ENCODE measurements around the gene H1-8.
"Not testable (repeated sequence)": the region's sequence is repeated elsewhere in the genome, so short reads cannot be mapped to it uniquely, and the experiment has no call there.

Gene H1-8

GRCh38 chr3:129535075-129535474 lies 7.9 kb upstream of the H1-8 start:
- DNase-seq = no peak

- no peak for DNase-seq
Observed at GRCh38 chr3:129536374-129536667, 6.7 kb upstream of the H1-8 start.

- no peak for DNase-seq
Observed at GRCh38 chr3:129536804-129537203, 6.2 kb upstream of the H1-8 start.

- DNase-seq = no peak
Observed at GRCh38 chr3:129539206-129539605, 3.8 kb upstream of the H1-8 start.

GRCh38 chr3:129540776-129541516 lies 2.0 kb upstream of the H1-8 start:
- no peak for DNase-seq

GRCh38 chr3:129542747-129543146 lies 228 bp upstream of the H1-8 start:
- DNase-seq = no peak

GRCh38 chr3:129543999-129544398 lies 1.0 kb downstream of the H1-8 start:
- no peak for DNase-seq

GRCh38 chr3:129545951-129546350 lies 3.0 kb downstream of the H1-8 start:
- DNase-seq = not testable (repeated sequence)

GRCh38 chr3:129547241-129547640 lies 4.3 kb downstream of the H1-8 start:
- DNase-seq = no peak

GRCh38 chr3:129548104-129548965 lies 5.4 kb downstream of the H1-8 start:
- no peak for DNase-seq

- peak; percentile 48 for DNase-seq
Observed at GRCh38 chr3:129549006-129549800, 6.2 kb downstream of the H1-8 start.

GRCh38 chr3:129549805-129550204 lies 6.8 kb downstream of the H1-8 start:
- DNase-seq = no peak

GRCh38 chr3:129552287-129553050 lies 9.5 kb downstream of the H1-8 start:
- DNase-seq = no peak

GRCh38 chr3:129553171-129553570 lies 10.2 kb downstream of the H1-8 start:
- no peak for DNase-seq

- DNase-seq = peak; percentile 74
Observed at GRCh38 chr3:129553719-129554118, 10.7 kb downstream of the H1-8 start.

- DNase-seq = no peak
Observed at GRCh38 chr3:129554356-129555152, 11.6 kb downstream of the H1-8 start.

GRCh38 chr3:129555153-129555550 lies 12.2 kb downstream of the H1-8 start:
- no peak for DNase-seq

GRCh38 chr3:129555616-129556357 lies 12.8 kb downstream of the H1-8 start:
- no peak for DNase-seq

- no peak for DNase-seq
Observed at GRCh38 chr3:129556358-129556695, 13.4 kb downstream of the H1-8 start.

GRCh38 chr3:129556890-129557547 lies 14.0 kb downstream of the H1-8 start:
- DNase-seq = no peak

- DNase-seq = no peak
Observed at GRCh38 chr3:129557548-129557894, 14.5 kb downstream of the H1-8 start.

All from suppressor macrophage treated with lipopolysaccharide for 4 hours (primary cell).